HG03432 (cell line): ENCODE results near the gene CLCC1.
"Not testable (repeated sequence)": the region's sequence is repeated elsewhere in the genome, so short reads cannot be mapped to it uniquely, and the experiment has no call there.

Experiments
- ATAC-seq: cut with Tn5 transposase; IDR thresholded peaks from one replicate; pipeline ENCODE4 v1.9.1; 2021; ENCODE audit warnings: mild to moderate bottlenecking, moderate library complexity; ENCODE audit not compliant: unreplicated experiment

The CLCC1 gene

GRCh38 chr1:108963052-108963686 lies at the start of gene CLCC1:
Gene CLCC1, minus strand, starts transcription at chr1:108963484. Its CDS starts 13,047 bp downstream, at chr1:108950437.
- peak; percentile 95 for ATAC-seq

- ATAC-seq, result no peak
Measured at GRCh38 chr1:109011335-109011734, 48.1 kb upstream of the CLCC1 start.

GRCh38 chr1:108996622-108997021 lies 33.3 kb upstream of the CLCC1 start:
- ATAC-seq, result not testable (repeated sequence)

- no peak for ATAC-seq
Measured at GRCh38 chr1:108983114-108983513, 19.8 kb upstream of the CLCC1 start.

GRCh38 chr1:108976658-108977057 lies 13.4 kb upstream of the CLCC1 start:
- no peak for ATAC-seq

- no peak for ATAC-seq
Measured at GRCh38 chr1:108972951-108973350, 9.7 kb upstream of the CLCC1 start.

- ATAC-seq, result no peak
Measured at GRCh38 chr1:108969346-108969745, 6.1 kb upstream of the CLCC1 start.

- ATAC-seq, result peak; percentile 31
Measured at GRCh38 chr1:108962681-108963051, 618 bp downstream of the CLCC1 start.

GRCh38 chr1:108961752-108962486 lies 1.4 kb downstream of the CLCC1 start:
- ATAC-seq, result no peak

- ATAC-seq, result no peak
Measured at GRCh38 chr1:108961198-108961597, 2.1 kb downstream of the CLCC1 start.

- ATAC-seq, result no peak
Measured at GRCh38 chr1:108960719-108961118, 2.6 kb downstream of the CLCC1 start.

GRCh38 chr1:108957888-108958287 lies 5.4 kb downstream of the CLCC1 start:
- no peak for ATAC-seq

GRCh38 chr1:108955881-108956280 lies 7.4 kb downstream of the CLCC1 start:
- no peak for ATAC-seq

GRCh38 chr1:108955111-108955510 lies 8.2 kb downstream of the CLCC1 start:
- no peak for ATAC-seq

- no peak for ATAC-seq
Measured at GRCh38 chr1:108953452-108953851, 9.8 kb downstream of the CLCC1 start.

GRCh38 chr1:108951242-108951641 lies 12.0 kb downstream of the CLCC1 start:
- ATAC-seq, result no peak

GRCh38 chr1:108949044-108949443 lies 14.2 kb downstream of the CLCC1 start:
- no peak for ATAC-seq

- no peak for ATAC-seq
Measured at GRCh38 chr1:108947871-108948525, 15.3 kb downstream of the CLCC1 start.

- no peak for ATAC-seq
Measured at GRCh38 chr1:108936170-108936569, 27.1 kb downstream of the CLCC1 start.

GRCh38 chr1:108933944-108934343 lies 29.3 kb downstream of the CLCC1 start:
- no peak for ATAC-seq

GRCh38 chr1:108927565-108927964 lies 35.7 kb downstream of the CLCC1 start:
- ATAC-seq, result not testable (repeated sequence)

GRCh38 chr1:108925920-108926319 lies 37.4 kb downstream of the CLCC1 start:
- ATAC-seq, result no peak
